Left colon (tissue), 2 donors: Measurements from ENCODE around the gene PTBP2. TPM values are rescaled to one million over a fixed set of nuclear protein-coding genes. Genes with fewer than 3 reads are reported as not detected.
A peak's percentile ranks its signal among the peaks of the same experiment; 100 is the strongest.
"Not testable (repeated sequence)": the region's sequence is repeated elsewhere in the genome, so short reads cannot be mapped to it uniquely, and the experiment has no call there.

Experiments used
- ATAC-seq: fragments of 200-7000 bp; cut with Tn5 transposase; one replicate; pipeline ENCODE4 v1.9.1; 2020; ENCODE audit warnings: mild to moderate bottlenecking, moderate library complexity
- DNase-seq, 2 donors: peaks; one replicate each; pipeline ENCODE4 v3.0.0-alpha.2; 2020
- intact Hi-C, 2 donors: fragments of 100-400 bp; cut with DNase I in 1 of 2; cut with micrococcal nuclease in 1 of 2; formaldehyde crosslinking; loops; one replicate each; pipeline versions ENCODE4 v1.11.2 to v1.14.0; 2022; cut with DNase I, micrococcal nuclease
- total RNA-seq, 2 donors: library from RNA; stranded (reverse); fragmentation: NEBNext Ultra II Directional; extraction: Animal tissue kit (Norgen Biotek cat#: 25700); gene quantifications; one replicate each; pipeline ENCODE4 v1.2.1, GENCODE V29; 2021
- donor health status: DM: no; HTN: no; CAD: no.
- donor health status: DM: yes; HTN: yes; CAD: no.

The PTBP2 gene
- total RNA-seq, 2 donors from 2014 or later: 9.8 to 15.9 TPM

DNA sequence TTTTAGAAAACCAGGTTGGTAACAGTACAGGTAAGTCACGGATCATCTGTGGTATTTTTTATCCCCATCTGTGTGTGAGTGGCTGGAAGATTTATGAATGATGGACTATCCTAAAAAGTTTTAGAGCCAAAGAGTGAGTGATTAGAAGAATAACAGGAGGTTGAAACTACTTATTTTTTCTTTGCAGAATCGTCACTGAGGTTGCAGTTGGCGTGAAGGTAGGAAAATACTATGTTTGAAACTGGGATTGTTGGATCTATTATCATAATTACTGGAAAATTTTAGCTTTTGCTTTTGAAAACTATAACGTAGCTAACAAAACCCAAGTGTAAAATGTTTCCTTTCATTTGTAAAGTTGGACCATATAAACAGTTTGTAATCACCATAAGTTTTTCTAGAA lies 1.8 kb downstream of the PTBP2 start:
- intact Hi-C loops: no loop called here
- ATAC-seq (no peak), DNase-seq (no peak)

DNA sequence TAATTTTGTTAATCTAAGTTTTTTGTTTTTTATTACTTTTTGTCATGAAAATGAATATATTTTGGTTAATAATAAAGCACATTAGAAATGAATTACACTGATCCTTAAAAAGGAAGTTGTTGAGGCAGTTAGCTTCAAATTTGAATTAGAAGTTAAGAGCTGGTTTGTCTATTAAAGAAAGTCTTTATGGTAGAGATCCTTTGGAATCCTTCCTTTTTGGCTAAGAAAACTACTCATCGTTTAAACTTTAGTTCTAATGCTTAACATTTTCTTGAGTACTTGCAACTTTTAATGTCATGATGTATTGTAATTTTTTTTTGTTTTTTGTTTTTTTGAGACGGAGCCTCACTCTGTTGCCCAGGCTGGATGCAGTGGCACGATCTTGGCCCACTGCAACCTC lies 2.4 kb downstream of the PTBP2 start:
- DNase-seq: no peak
- intact Hi-C loops: no loop called here
- ATAC-seq: no peak

DNA sequence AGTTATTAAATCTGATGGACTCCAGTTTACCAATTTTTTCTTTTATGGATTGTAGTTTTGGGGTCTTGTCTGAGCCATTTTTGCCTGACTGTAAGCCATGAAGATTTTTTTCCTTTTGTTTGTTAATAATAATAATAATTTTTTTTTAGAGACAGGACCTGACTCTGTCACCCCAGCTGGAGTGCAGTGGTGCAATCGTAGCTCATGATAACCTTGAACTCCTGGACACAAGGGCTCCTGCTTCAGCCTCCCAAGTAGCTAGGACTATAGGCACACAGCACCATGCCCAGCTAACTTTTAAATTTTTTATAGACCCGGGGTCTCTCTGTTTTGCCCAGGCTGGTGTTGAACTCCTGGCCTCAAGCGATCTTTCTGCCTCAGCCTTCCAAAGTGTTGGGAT lies 6.3 kb downstream of the PTBP2 start:
- DNase-seq: no peak
- intact Hi-C loops: no loop called here
- ATAC-seq: no peak

DNA sequence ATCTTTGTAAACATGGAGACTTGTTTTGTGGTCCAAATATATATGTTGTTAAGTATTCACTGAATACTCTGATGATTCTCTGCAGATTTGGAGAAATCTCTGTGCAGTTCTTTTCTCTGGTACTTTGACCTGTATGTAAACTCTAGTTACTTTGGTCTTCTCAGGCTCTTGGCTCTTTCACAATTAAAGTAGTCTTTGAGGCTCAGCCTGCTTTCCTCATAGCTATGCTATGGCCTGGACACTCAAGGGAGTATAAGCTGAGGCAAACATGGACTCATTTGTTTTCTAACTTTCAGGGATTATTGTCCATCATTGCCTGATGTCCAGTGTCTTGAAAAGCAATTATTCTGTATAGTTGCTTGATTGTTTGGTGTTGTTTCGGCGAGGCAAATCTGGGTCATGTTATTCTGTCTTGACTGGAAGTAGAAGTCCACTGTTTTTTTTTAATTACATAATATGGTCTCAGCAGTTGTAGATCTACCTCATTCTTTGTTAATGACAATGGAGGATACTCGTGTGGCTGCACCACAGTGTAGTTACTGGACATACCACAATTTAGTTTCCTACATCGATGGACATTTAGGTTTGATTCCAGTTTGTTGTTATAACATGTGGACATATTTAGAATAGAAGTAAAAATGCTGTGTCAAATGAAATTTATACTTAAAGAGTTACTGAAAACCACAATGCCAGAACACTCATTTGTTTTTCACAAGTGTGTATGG lies 9.2 kb downstream of the PTBP2 start:
- no peak for ATAC-seq
- no peak for DNase-seq
- intact Hi-C loops: no loop called here

DNA sequence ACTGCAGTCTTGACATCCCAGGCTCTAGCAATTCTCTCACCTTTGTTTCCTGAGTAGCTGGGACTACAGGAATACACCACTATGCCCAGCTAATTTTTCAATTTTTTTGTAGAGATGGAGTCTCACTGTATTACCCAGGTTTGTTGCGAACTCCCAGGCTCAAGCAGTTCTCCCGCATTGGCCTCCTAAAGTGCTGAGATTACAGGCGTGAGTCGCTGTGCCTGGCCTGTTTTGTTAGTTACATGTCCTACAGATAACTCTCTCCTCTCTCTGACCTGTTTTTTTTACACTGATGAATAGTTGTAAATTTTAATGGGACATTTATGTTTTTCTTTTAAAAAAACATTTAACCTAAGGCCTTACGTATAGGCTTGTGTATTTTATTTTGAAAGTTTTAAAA lies 19.8 kb downstream of the PTBP2 start:
- DNase-seq (no peak), ATAC-seq (no peak)
- intact Hi-C loops: no loop called here

DNA sequence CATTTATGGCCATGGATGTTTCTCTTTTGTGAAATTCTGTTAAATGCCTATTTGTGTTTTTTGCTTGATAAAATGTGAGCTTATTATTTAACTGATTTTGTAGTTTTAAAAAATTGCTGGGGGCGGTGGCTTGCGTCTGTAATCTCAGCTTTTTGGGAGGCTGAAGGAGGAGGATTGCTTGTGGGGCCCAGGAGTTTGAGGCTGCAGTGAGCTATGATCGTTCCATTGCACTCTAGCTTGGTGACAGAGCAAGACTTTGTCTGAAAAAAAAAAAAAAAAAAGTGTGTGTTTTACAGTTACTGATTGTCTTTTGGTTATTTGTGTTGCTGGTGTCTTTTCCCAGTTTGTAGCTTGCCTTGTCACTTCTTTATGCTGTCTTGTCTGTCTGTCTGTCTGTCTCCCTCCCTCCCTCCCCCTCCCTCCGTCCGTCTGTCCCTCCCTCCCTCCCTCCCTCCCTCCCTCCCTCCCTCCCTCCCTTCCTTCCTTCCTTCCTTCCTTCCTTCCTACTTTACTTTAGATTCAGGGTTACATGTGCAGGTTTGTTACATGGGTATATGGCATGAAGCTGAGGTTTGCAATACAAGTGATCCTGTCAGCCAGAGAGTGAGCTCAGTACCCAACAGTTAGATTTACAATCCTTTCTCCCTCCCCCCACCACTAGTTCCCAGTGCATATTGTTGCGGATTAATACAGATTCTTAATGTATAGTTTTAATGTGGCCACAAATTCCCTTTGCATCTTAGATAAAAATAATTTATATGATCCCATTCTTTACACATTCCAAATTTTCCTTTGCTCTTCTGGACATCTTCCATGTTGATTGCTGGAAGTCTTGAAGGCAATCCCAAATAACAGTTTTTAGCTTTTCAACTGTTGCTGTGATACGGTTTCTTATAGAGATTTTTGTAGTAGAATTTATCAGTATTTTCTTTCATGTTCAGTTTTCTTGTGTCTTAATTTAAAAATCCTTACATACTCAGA lies 25.1 kb downstream of the PTBP2 start:
- intact Hi-C loops: no loop called here
- DNase-seq (no peak), ATAC-seq (no peak)

DNA sequence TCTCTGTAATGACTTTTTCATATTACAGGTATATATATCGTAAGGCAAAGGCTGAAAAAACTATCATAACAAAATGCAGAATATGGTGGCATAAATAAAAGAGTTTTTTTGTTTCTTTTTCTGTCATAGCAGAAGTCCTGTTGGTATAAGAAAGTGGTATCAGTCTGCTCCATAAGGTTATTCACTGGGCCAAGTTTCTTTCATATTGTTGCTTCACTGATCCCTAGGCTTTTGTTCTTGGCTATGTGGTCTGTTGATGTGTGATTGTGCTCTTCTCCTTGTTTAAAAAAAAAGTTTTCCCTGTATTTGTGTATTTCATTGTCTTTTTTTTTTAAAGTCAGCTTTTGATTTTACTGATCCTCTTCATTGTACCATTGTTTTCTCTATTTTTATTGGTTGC lies 26.0 kb downstream of the PTBP2 start:
- DNase-seq (no peak), ATAC-seq (no peak)
- intact Hi-C loops: no loop called here

DNA sequence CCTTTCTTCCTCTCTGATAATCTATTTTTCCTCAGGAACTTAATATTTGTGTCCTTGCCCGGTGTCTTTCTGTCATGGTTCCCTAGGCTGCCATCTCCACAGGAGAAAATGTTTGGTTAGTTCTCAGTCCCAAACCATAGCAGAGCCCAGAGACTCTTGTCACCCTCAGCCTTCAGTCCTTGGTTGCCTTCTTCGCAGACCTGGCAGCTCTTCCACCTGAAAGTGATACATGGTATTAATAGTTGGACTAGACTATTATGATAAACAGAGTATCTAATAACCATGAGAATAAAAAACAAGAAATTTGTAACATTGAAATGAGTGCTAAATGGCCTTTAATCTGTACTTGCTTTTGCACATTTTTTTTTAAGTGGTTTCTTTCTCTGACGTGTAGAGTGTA lies 26.5 kb downstream of the PTBP2 start:
- ATAC-seq: no peak
- no peak for DNase-seq
- intact Hi-C loops: no loop called here

DNA sequence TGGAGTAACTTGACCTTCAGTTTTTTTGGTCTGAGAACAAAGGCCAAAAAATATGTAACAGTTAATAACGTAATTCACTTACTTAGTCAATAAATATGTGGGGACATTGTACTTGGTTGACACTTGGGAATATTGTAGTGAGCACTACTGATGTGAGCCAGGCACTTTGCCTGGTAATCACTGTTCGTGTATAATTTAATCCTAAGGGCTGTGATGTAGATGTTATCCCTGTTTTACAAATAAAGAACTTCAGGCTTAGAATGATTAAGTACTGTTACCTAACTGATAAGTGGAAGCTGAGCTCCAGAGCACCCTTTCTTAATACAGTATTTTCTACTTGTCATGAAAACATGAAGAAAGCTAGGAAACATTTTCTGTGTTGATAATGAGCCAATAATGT lies 28.0 kb downstream of the PTBP2 start:
- intact Hi-C loops: no loop called here
- no peak for DNase-seq
- ATAC-seq: no peak

DNA sequence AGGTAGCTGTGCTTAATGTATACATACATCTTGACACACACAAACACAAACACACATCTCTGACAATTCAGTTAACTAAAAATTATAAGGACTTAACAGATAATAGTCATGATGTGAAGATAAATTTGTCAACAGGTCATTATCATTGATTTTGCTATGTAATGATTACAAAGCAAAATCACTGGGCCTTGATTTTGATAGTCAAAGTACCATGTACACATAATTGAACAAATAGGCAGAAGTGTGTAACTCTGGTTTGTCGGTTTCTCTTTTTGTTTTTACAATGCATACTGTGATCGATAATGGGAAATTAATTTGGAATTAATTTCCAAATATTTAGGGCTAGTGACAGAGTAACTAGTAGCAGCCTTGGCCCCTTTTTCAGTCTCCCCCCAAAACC lies 30.8 kb downstream of the PTBP2 start:
- ATAC-seq (no peak), DNase-seq (no peak)
- intact Hi-C loops: no loop called here

DNA sequence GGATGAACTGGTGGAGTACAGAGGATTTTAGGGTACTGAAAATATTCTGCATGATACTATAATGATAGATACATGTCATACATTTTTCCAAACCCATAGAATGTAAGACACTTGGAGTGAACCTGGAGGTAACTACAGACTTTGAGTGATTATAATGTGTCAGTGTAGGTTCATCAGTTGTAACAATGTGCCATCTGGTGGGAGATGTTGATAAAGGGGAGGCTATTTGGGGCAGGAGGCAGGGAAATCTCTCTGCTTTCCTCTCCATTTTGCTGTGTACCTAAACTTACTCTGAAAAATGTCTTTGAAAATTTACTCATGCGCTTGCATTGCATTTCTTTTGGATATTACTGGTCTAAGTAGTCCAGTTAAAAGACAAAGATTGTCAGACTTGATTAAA lies 35.2 kb downstream of the PTBP2 start:
- no peak for ATAC-seq

DNA sequence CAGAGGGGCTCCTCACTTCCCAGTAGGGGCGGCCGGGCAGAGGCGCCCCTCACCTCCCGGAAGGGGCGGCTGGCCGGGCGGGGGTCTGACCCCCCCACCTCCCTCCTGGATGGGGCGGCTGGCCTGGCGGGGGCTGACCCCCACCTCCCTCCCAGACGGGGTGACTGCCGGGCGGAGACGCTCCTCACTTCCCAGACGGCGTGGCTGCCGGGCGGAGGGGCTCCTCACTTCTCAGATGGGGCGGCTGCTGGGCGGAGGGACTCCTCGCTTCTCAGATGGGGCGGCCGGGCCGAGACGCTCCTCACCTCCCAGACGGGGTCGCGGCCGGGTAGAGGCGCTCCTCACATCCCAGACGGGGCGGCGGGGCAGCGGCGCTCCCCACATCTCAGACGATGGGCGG lies 41.0 kb downstream of the PTBP2 start:
- ATAC-seq, DNase-seq, intact Hi-C loops: not testable (repeated sequence)

More for the DNA sequence above, 35.2 kb downstream of the PTBP2 start:
- intact Hi-C loops: no loop called here
- no peak for DNase-seq

DNA sequence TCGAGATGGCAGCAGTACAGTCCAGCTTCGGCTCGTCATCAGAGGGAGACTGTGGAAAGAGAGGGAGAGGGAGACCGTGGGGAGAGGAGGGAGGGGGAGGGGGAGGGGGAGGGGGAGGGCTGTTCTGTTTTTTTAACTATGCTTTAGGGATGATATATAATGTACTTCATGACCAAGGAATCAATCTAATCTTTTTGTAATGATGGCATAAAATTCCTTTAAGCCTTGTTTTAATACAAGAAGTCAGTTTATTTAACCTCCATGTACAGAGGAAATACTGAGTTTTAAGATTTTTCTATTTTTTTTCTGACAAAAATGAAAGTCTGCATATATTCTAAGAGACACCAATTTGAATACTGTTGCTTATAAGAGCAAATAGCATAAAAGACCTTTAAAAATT lies 41.9 kb downstream of the PTBP2 start:
- DNase-seq (no peak), ATAC-seq (no peak)
- intact Hi-C loops: no loop called here

DNA sequence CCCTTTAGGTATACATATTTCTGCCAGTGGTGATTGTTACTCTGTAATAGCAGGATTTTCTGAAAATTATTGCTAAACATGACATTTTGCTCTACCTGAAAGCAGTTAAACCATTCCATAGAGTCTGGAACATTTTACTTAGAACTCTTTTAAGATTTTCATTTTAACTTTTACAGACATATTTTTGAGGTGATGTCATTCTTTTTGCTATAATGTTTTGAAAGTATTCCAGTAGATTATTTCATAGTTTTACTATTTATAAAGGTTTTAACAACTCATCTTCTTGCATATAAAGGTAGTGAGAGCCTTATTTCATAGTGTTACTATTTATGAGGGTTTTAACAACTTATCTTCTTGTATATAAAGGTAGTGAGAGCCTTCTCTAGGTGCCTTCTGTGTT lies 42.9 kb downstream of the PTBP2 start:
- intact Hi-C loops: no loop called here
- ATAC-seq: no peak

DNA sequence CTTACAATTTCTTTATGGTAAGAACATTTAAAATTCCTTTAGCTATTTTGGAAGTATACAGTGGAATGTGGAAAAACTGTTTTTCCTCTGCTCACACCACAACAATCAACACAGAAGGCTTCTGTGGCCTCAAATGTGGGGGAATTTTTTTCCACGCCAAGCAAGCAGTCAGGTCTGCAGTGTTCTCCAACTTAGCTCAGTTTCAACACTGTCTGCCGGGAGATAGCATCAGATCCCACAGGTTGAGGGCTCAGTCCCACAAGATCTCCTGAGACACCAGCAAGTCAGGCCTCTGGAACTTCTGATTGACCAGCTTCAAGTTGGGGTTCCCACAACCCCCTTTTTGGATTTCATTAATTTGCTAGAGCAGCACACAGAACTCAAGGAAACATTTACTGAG lies 50.3 kb downstream of the PTBP2 start:
- intact Hi-C loops: no loop called here
- DNase-seq (no peak), ATAC-seq (no peak)

More for the DNA sequence above, 42.9 kb downstream of the PTBP2 start:
- DNase-seq: no peak

DNA sequence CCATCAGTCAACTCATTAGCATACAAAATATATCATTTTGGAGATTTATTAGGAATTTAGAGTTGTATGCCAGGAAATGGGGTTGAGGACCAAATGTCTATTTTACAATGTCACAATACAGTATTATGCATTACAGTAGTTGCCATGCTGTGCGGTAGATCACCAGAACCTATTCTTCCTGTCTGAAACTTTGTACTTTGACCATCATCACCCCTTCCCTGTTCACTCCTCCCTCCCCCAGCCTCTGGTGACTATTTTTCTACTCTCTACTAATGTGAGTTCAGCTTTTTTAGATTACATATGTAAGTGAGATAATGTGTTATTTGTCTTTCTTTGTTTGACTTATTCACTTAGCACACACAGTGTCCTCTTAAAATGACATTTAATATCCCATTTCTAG lies 50.8 kb downstream of the PTBP2 start:
- intact Hi-C loops: no loop called here
- ATAC-seq (peak; percentile 38), DNase-seq (no peak)

DNA sequence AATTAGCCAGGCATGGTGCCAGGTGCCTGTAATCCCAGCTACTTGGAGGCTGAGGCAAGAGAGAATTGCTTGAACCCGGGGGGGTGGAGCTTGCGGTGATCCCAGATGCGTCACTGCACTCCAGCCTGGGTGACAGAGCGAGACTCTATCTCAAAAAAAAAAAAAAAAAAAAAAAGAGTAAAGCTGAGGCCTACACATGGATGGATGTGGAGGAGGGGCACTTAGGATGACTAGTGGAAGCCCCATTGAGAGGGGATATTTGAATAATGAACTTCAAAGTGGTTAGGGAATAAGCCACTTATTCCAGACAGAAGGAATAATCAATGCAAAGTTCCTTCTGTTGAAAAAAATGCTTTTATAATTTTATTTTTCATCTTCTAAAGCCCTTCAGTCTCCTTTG lies 51.4 kb downstream of the PTBP2 start:
- no peak for DNase-seq
- ATAC-seq: no peak
- intact Hi-C loops: no loop called here

DNA sequence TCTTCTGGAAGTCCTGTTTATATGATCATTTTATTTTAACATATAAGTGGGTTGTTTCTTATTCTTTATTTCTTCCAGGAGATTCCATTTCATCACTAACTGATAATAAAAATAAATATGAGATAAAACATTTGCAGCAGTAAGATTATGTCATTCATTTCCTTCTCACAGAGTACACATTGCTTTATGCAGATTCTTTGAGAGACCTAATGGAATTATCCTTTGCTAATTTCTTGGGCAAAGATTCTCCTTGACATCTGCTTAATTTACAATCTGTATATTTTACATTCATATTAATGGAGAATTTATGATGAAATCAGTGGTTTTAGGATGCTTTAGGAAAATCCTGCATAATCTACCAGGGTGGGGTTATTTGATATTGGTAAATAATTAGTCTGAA lies 60.6 kb downstream of the PTBP2 start:
- no peak for ATAC-seq
- intact Hi-C loops: no loop called here

DNA sequence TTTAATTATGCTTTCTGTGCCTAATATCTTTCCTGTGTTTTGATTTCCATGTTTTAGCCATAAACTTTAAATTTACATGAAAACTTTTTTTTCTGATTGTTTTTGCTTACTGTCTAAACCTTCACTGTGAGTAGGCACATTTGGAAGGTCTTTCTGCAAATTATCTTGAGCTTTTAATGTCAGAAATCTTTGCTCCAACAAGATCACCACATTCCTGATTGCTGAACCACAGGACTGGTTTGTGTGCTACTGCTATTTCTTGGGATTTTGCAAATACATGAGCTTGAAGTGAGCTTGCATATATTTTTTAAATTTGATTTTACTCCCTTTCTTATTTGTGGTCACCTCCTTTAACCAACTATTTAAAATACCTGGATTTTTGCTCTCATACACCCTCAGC lies 61.3 kb downstream of the PTBP2 start:
- DNase-seq (no peak), ATAC-seq (no peak)
- intact Hi-C loops: no loop called here

More for the DNA sequence above, 60.6 kb downstream of the PTBP2 start:
- no peak for DNase-seq

DNA sequence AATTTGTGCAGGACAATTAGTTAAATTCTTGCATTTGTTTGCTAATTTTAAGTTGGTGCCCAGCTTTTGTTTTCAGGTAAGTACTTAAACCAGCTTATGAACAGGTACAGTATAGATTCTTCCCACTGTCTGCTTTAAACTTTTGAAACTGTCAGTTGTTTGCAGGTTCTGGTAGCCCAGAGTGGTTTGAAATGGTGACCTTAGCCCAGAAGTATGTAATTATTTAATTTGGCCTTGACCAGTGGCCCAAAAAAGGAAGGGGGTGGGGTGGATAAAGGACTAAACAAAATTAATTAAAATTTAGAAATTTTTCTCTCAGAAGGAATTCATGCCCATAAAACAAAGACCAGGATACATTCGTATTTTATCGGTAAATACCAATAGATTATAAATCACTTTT lies 69.0 kb downstream of the PTBP2 start:
- ATAC-seq (no peak), DNase-seq (no peak)
- intact Hi-C loops: no loop called here
